Measurements from ENCODE around the gene CD7. TPM values are rescaled to one million over a fixed set of nuclear protein-coding genes. Genes with fewer than 3 reads are reported as not detected.

CD7 gene
- total and polyA plus RNA-seq, 2 donors (not counting 3 experiments of a cell fraction or from before 2014, with no cell fraction given): not detected

DNA sequence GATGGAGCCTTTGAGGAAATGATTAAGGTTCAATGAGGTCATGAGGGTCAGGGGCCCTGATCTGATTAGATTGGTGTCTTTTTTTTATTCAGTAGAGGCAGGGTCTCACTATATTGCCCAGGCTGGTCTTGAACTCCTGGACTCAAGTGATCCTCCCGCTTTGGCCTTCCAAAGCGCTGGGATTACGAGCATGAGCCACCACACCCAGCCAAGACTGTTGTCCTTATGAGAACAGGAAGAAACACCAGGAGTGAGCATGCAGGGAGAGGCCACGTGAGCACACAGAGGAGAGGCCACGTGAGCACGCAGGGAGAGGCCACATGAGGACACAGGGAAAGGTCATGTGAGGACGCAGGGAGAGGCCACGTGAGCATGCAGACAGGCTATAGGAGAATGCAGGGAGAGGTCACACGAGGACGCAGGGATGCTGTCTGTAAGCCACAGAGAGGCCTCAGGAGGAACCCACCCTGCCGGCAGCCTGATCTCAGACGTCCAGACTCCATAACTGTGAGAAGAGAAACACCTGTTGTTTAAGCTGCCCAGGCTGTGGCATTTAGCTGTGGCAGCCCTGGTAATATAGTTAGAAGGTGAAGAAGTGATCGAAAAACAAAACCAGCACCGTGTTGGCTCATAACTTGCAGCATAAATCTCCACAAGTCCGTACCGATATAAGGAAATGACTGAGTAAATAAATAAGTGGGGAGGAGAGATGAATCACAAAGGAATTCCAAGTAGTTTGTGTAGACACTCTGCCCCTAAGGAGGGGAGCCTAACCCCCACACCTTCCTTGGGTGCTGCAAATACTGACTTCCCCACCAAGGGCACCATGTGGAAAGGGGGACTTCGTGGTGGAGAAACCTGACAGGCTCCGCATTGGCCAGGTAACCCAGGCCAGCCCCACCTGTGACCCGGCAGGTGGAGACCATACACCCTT, 29.3 kb downstream of the CD7 start:
- H3K4me1 ChIP-seq (ENCODE audit: control insufficient read depth, extremely low read depth, insufficient read depth, low read length): peaks cover 15% of the 10 kb centered on the region
- ChIA-PET CTCF (no interaction called here), POLR2A (no interaction called here)
- no peaks in the 10 kb centered on the region for H3K36me3 ChIP-seq (ENCODE audit: control insufficient read depth in 2 of 2, extremely low read depth in 1 of 2, insufficient read depth in 2 of 2, low read length in 2 of 2)
- H4K20me1 ChIP-seq (replicated peaks; ENCODE audit: control insufficient read depth, extremely low read depth, insufficient read depth, low read length): no peaks in the 10 kb centered on the region
- H3K79me2 ChIP-seq (ENCODE audit: control insufficient read depth, insufficient read depth, low read length): no peaks in the 10 kb centered on the region
- no peak for TF ChIP-seq EZH2 (IDR thresholded peaks at IDR 0.05; ENCODE audit: borderline replicate concordance, low read depth, low read length, severe bottlenecking)
- no peak for TF ChIP-seq MYC (IDR thresholded peaks at IDR 0.05; ENCODE audit: low read depth, low read length)
- TF ChIP-seq, protein P1, sequence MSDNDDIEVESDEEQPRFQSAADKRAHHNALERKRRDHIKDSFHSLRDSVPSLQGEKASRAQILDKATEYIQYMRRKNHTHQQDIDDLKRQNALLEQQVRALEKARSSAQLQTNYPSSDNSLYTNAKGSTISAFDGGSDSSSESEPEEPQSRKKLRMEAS (IDR thresholded peaks at IDR 0.05; ENCODE audit: insufficient read depth, insufficient read length): peak; percentile 79
- TF ChIP-seq FOS (IDR thresholded peaks at IDR 0.05; ENCODE audit: borderline replicate concordance, insufficient read depth, low read length): peak; percentile 68
- TF ChIP-seq JUN (IDR thresholded peaks at IDR 0.05; ENCODE audit: borderline replicate concordance, insufficient read depth, insufficient read length, low read depth): peak; percentile 46
- H3K9me3 ChIP-seq (replicated peaks; ENCODE audit: control insufficient read depth, insufficient read depth, low read length): no peaks in the 10 kb centered on the region
- peak; percentile 73 for DNase-seq (ENCODE audit: low read depth, low spot score)
- dilution Hi-C loops (cut with MboI; ENCODE audit: extremely low pct_ligation_motif_present, low sequenced_read_pairs) (no loop called here), intact Hi-C loops (cut with micrococcal nuclease) (no loop called here)
- H3K4me3 ChIP-seq (replicated peaks in 1 of 3; ENCODE audit: insufficient read depth in 1 of 3, low read depth in 1 of 3, low read length in 3 of 3): no peak overlapping the region
- peak overlapping the region; percentile 46 for H3K27ac ChIP-seq (ENCODE audit: insufficient read depth, low read depth, low read length)
- H3K9ac ChIP-seq (replicated peaks; ENCODE audit: extremely low read depth, insufficient read depth, low read length): no peak overlapping the region
- H3K4me2 ChIP-seq (ENCODE audit: insufficient read depth, low read length): peak overlapping the region; percentile 47
- H3K9me1 ChIP-seq (replicated peaks; ENCODE audit: control insufficient read depth, extremely low read depth, insufficient read depth, low read length): no peaks in the 10 kb centered on the region
- H2AFZ ChIP-seq (ENCODE audit: low read depth, low read length): peak overlapping the region; percentile 2
- no peaks in the 10 kb centered on the region for H3K27me3 ChIP-seq (ENCODE audit: control insufficient read depth in 2 of 2, insufficient read depth in 2 of 2, low read length in 2 of 2)
- peak; percentile 81 for FAIRE-seq
- BruUV-seq (replicated peaks): no TSS peak

Data from endothelial cell of umbilical vein (primary cell).